K562 (cell line): ENCODE measurements around the gene CPNE9. TPM values are rescaled to one million over a fixed set of nuclear protein-coding genes. Genes with fewer than 3 reads are reported as not detected.

ENCODE experiments used
- ADNP ChIP-seq: fragments of 200-800 bp; sonication (Bioruptor generic); IDR thresholded peaks from 2 replicates; pipeline ENCODE4 v1.6.1; 2016; ENCODE audit warnings: missing genetic modification characterization, missing compliant biosample characterization
- ETS1 ChIP-seq: conservative IDR thresholded peaks from 2 replicates; pipeline ENCODE4 v1.6.1; 2011; ENCODE audit warnings: low read depth, mild to moderate bottlenecking, low read length; ENCODE audit not compliant: control insufficient read depth
- SNRNP70 ChIP-seq: fragments of 200-400 bp; formaldehyde crosslinking; optimal IDR thresholded peaks from 2 replicates; pipeline ENCODE3; 2017; ENCODE audit warnings: low read depth, low read length
- ZBTB11 ChIP-seq, 3 experiments: fragments of 200-800 bp in 1 of 3; fragments of 250-450 bp in 1 of 3; fragments of 450-650 bp in 1 of 3; sonication (Bioruptor Pico) in 1 of 3; sonication (Bioruptor generic) in 1 of 3; formaldehyde crosslinking in 1 of 3; IDR thresholded peaks; 2 replicates each; pipeline versions ENCODE4 v1.6.1 to v1.8.0; 2016 to 2022; ENCODE audit warnings: mild to moderate bottlenecking in 2 of 3, missing genetic modification characterization in 2 of 3, missing compliant biosample characterization in 1 of 3, moderate library complexity in 1 of 3
- ZBTB43 ChIP-seq: sonication (generic); formaldehyde crosslinking; IDR thresholded peaks from 2 replicates; pipeline ENCODE4 v1.8.0; 2023; ENCODE audit warnings: mild to moderate bottlenecking, missing genetic modification reagents
- ZNF184 ChIP-seq: sonication (generic); formaldehyde crosslinking; IDR thresholded peaks from 2 replicates; pipeline ENCODE4 v1.5.0; 2020; ENCODE audit warnings: missing genetic modification reagents
- ZNF830 ChIP-seq: fragments of 250-450 bp; sonication (Bioruptor Pico); IDR thresholded peaks from 2 replicates; pipeline ENCODE4 v1.5.0; 2021; ENCODE audit warnings: mild to moderate bottlenecking
- polyA plus RNA-seq, 8 experiments: library from polyadenylated mRNA; depleted of rRNA in 4 of 8; stranded (reverse) in 5 of 8; unstranded in 3 of 8; fragments of >200 nt; fragmentation: Nextera tagmentation in 2 of 8; fragmentation: Illumina TruSeq in 1 of 8; extraction: Ambion mirVana in 2 of 8; extraction: Trizol in 1 of 8; gene quantifications; 2 replicates each; pipeline versions ENCODE4 v1.2.1 to v1.2.3, GENCODE V29; 2011 to 2014; ENCODE audit warnings: inconsistent platforms in 1 of 8, missing spikeins in 1 of 8
- total RNA-seq, 7 experiments: library from RNA; depleted of rRNA in 6 of 7; stranded (reverse); fragments of >200 nt in 6 of 7; fragmentation: Illumina TruSeq in 2 of 7; extraction: Trizol in 2 of 7; gene quantifications; 2 replicates each; pipeline versions ENCODE4 v1.2.1 to v1.2.3, GENCODE V29; 2011 to 2021; ENCODE audit warnings: low replicate concordance in 1 of 7

CPNE9 gene
- total and polyA plus RNA-seq, 9 of the 15 experiments (the other 6 are each of a cell fraction or from before 2014, with no cell fraction given), result 0.22 to 0.56 (median 0.29) TPM; not detected in 3

GRCh38 chr3:9732740-9733115 is 29.1 kb downstream of the CPNE9 start (continued):
- TF ChIP-seq ZBTB11 (CRISPR knock-in tag; IDR thresholded peaks at IDR 0.05) (no peak), SNRNP70 (no peak), ETS1 (peak; percentile 57; the same call in 1 of the 2 replicates), ZNF184 (CRISPR knock-in tag) (no peak), ADNP (tag) (no peak), ZNF830 (no peak), ZBTB43 (no peak)
